SK-N-MC (cell line): ENCODE results near the gene MYCBP2.

ENCODE experiments used
- EZH2 ChIP-seq: fragments of 200-600 bp; sonication (generic); IDR thresholded peaks from one replicate; pipeline ENCODE4 v1.6.1; 2017; ENCODE audit warnings: antibody characterized with exemption
- FOXP2 ChIP-seq: optimal IDR thresholded peaks from 2 replicates; pipeline ENCODE3; 2011; ENCODE audit warnings: mild to moderate bottlenecking, moderate library complexity; ENCODE audit not compliant: insufficient read depth; ENCODE audit errors: extremely low read length, control extremely low read depth
- POLR2AphosphoS5 ChIP-seq: IDR thresholded peaks from 2 replicates; pipeline ENCODE4 v1.6.1; 2012; ENCODE audit warnings: mild to moderate bottlenecking, low read depth, low read length, borderline replicate concordance

- TF ChIP-seq POLR2AphosphoS5 (no peak), EZH2 (no peak), FOXP2 (no peak)
Measured at GRCh38 chr13:77233159-77233558, 93.7 kb downstream of the MYCBP2 start.
